Nephron progenitor cell (in vitro differentiated cells): ENCODE data around the gene SLC35G6.

Source experiments
- DNase-seq: peaks from one replicate; pipeline ENCODE4 v3.0.0; 2021
- H3K27ac Mint-ChIP-seq: 2 replicates; pipeline ENCODE4 v1.8.0; 2021; ENCODE audit warnings: mild to moderate bottlenecking, moderate library complexity, mixed read lengths
- H3K27me3 Mint-ChIP-seq: 2 replicates; pipeline ENCODE4 v1.8.0; 2021; ENCODE audit warnings: mild to moderate bottlenecking, low read depth, mixed read lengths; ENCODE audit not compliant: poor library complexity
- H3K36me3 Mint-ChIP-seq: 2 replicates; pipeline ENCODE4 v1.8.0; 2021; ENCODE audit warnings: low read depth, mixed read lengths
- H3K4me1 Mint-ChIP-seq: 2 replicates; pipeline ENCODE4 v1.8.0; 2021; ENCODE audit warnings: mixed read lengths
- H3K4me3 Mint-ChIP-seq: 2 replicates; pipeline ENCODE4 v1.8.0; 2021; ENCODE audit warnings: mild to moderate bottlenecking, moderate library complexity, mixed read lengths
- H3K9me3 Mint-ChIP-seq: 2 replicates; pipeline ENCODE4 v1.8.0; 2021; ENCODE audit warnings: mild to moderate bottlenecking, moderate library complexity, mixed read lengths
- CTCF ChIP-seq: fragments of 200-600 bp; sonication (generic); IDR thresholded peaks from 2 replicates; pipeline ENCODE4 v1.5.0; 2021; ENCODE audit warnings: antibody characterized with exemption

Gene SLC35G6

DNA sequence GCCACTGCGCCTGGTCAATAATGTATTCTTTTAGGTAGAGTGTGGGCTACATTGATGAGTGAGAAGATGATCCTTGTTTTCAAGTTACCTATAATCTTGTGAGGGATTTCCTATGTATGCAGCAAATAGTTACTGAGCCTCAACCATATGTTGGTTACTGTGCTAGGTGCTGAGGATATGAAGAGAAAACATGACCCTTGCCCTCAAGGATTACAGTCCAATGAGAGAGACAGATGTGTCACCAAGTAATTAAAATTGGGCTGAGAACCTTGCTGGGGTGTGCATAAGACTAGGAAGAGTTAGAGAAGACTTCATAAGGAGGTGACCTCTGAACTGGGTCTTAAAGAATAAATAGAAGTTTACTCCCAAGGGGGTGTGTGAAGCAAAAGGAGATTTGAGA, 10.3 kb downstream of the SLC35G6 start:
- DNase-seq: no peak
- peaks cover 38% of the 10 kb centered on the region for H3K4me1 Mint-ChIP-seq
- no peaks in the 10 kb centered on the region for H3K9me3 Mint-ChIP-seq
- H3K36me3 Mint-ChIP-seq: peaks cover 82% of the 10 kb centered on the region
- peaks cover 2% of the 10 kb centered on the region for H3K27me3 Mint-ChIP-seq
- no peak overlapping the region for H3K4me3 Mint-ChIP-seq
- peak overlapping the region; percentile 49 for H3K27ac Mint-ChIP-seq
- TF ChIP-seq CTCF: no peak

DNA sequence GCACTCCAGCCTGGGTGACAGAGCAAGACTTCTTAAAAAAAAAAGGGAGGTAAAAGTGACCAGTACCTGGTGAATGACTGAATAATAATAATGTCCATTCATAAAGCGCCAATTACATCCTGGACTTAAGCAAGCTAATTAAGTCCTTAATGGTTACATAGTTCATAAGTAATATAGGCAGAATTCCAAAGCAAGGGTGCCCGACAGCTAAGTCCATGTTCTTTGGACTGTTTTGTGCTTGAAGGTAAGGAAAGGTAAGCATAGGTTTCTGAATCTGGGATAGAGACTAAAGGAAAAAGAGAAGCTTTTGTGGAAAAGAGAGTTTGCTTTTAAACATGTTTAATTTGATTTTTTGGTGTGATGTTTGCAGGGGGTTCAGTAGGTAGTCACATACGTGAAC, 12.7 kb downstream of the SLC35G6 start:
- Mint-ChIP-seq H3K27me3 (peaks cover 2% of the 10 kb centered on the region), H3K9me3 (no peaks in the 10 kb centered on the region), H3K4me3 (no peak overlapping the region), H3K36me3 (peaks cover 89% of the 10 kb centered on the region), H3K4me1 (peaks cover 19% of the 10 kb centered on the region), H3K27ac (peak overlapping the region; percentile 98)
- DNase-seq: no peak
- TF ChIP-seq CTCF: no peak

DNA sequence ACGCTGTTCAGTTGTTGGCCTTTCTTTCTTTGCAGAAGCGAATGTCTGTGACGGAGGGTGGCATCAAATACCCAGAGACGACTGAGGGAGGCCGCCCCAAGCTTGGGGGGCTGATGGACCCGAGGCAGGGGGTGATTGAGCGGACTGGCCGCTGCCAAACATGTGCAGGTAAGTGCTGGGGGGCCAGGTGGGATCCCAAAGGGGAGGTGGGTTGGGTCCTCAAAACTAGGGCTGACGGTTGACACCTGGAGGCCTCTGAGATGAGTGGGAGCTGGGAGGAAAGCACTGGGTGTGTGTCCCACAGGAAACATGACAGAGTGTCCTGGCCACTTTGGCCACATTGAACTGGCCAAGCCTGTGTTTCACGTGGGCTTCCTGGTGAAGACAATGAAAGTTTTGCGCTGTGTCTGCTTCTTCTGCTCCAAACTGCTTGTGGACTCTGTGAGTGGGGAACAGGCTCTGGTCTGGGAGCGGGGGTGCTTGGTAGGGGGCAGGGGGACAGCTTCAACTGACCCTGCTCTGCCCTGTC, 14.7 kb downstream of the SLC35G6 start:
- no peak for TF ChIP-seq CTCF
- Mint-ChIP-seq H3K36me3 (peaks cover 83% of the 10 kb centered on the region), H3K27me3 (peaks cover 2% of the 10 kb centered on the region), H3K9me3 (no peaks in the 10 kb centered on the region), H3K27ac (peak overlapping the region; percentile 68), H3K4me3 (no peak overlapping the region), H3K4me1 (peaks cover 8% of the 10 kb centered on the region)
- no peak for DNase-seq

GRCh38 chr17:7496470-7497183, 15.4 kb downstream of the SLC35G6 start:
- Mint-ChIP-seq H3K36me3 (peaks cover 86% of the 10 kb centered on the region), H3K27ac (peak overlapping the region; percentile 68), H3K4me1 (peaks cover 4% of the 10 kb centered on the region), H3K4me3 (no peak overlapping the region), H3K9me3 (no peaks in the 10 kb centered on the region), H3K27me3 (peaks cover 2% of the 10 kb centered on the region)
- no peak for DNase-seq
- TF ChIP-seq CTCF: no peak

DNA sequence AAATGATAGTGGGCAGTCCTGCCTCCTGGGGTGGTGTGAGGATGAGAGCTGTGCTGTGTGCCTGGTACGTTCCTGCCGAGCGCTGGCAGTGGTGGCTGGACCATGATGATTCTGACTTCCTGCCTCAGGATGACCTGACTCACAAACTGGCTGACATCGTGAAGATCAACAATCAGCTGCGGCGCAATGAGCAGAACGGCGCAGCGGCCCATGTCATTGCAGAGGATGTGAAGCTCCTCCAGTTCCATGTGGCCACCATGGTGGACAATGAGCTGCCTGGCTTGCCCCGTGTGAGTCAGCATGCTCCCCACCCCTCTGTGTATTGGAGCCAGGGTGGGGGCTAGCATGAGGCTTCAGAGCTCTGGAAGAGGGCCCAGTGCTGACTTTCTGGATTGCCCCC, 16.0 kb downstream of the SLC35G6 start:
- Mint-ChIP-seq H3K27me3 (peaks cover 2% of the 10 kb centered on the region), H3K36me3 (peaks cover 85% of the 10 kb centered on the region), H3K27ac (peak overlapping the region; percentile 64), H3K9me3 (no peaks in the 10 kb centered on the region), H3K4me3 (no peak overlapping the region), H3K4me1 (no peaks in the 10 kb centered on the region)
- no peak for DNase-seq
- no peak for TF ChIP-seq CTCF

DNA sequence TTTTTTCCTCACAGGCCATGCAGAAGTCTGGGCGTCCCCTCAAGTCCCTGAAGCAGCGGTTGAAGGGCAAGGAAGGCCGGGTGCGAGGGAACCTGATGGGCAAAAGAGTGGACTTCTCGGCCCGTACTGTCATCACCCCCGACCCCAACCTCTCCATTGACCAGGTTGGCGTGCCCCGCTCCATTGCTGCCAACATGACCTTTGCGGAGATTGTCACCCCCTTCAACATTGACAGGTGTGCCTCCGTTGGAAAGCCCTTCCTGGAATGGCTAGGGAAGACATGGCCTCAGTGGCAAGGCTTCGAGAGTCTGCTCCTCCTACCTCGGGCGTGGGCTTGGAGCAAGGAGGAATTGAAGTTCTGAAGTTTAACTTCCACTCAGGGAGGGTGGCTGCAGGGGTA, 16.4 kb downstream of the SLC35G6 start:
- no peaks in the 10 kb centered on the region for H3K9me3 Mint-ChIP-seq
- no peak overlapping the region for H3K27ac Mint-ChIP-seq
- no peak overlapping the region for H3K4me3 Mint-ChIP-seq
- H3K4me1 Mint-ChIP-seq: no peaks in the 10 kb centered on the region
- TF ChIP-seq CTCF: no peak
- H3K27me3 Mint-ChIP-seq: peaks cover under 1% of the 10 kb centered on the region
- H3K36me3 Mint-ChIP-seq: peaks cover 89% of the 10 kb centered on the region
- DNase-seq: no peak
